HG03159 (cell line): ENCODE results near the gene TRIM28.

Experiments
- ATAC-seq: cut with Tn5 transposase; IDR thresholded peaks from one replicate; pipeline ENCODE4 v1.9.1; 2021; ENCODE audit warnings: mild to moderate bottlenecking, moderate library complexity; ENCODE audit not compliant: unreplicated experiment

TRIM28 gene

DNA sequence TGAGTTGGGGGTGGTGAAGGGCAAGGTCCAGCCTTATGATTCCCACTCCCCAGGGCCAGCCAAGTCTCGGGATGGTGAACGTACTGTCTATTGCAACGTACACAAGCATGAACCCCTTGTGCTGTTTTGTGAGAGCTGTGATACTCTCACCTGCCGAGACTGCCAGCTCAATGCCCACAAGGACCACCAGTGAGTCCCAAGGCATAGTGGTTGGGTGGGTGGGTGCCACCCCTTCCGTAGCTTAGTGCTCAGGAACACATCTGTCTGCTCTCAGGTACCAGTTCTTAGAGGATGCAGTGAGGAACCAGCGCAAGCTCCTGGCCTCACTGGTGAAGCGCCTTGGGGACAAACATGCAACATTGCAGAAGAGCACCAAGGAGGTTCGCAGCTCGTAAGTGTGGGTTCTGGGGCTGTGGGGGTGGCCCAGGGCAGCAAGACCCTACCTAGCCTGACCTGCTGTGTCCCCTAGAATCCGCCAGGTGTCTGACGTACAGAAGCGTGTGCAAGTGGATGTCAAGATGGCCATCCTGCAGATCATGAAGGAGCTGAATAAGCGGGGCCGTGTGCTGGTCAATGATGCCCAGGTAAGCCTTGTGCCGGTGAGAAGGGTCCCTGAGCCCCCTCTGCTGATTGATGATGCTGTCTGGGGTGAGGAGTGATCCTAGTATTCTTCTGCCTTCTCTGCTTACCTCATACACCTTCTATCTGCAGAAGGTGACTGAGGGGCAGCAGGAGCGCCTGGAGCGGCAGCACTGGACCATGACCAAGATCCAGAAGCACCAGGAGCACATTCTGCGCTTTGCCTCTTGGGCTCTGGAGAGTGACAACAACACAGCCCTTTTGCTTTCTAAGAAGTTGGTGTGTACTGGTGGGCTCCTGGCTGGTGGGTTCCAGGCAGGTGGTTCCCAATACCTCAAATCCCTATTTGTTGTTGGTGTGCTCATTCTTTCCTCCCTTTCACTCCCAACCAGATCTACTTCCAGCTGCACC, 3.8 kb downstream of the TRIM28 start:
- no peak for ATAC-seq

- ATAC-seq: no peak
These were observed 5.2 kb downstream of the TRIM28 start for GRCh38 chr19:58548859-58549663.

GRCh38 chr19:58549664-58550361, 5.9 kb downstream of the TRIM28 start:
- no peak for ATAC-seq

- no peak for ATAC-seq
These were observed 6.7 kb downstream of the TRIM28 start for GRCh38 chr19:58550362-58551122.

- no peak for ATAC-seq
These were observed 7.2 kb downstream of the TRIM28 start for GRCh38 chr19:58551123-58551497.

GRCh38 chr19:58551577-58552471, 8.0 kb downstream of the TRIM28 start:
- no peak for ATAC-seq

DNA sequence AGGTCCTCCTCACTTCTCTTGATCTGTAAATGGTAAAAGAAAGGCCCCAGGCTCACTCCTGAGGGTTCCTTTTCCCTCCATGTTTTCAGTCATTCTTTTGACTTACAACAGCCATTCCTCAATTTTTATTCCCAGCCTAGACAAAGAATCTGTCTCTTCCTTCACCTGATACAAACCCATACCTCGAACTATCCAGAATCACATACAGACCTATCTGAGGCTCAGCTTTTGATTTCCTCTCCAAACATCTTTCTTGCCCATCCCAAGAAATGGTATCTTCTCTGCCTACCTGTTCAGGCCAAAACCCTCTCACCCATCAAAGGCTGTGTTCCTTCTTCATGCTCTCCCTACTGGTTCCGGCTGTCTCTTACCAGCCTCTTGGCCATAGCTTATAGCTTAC, 8.8 kb downstream of the TRIM28 start:
- no peak for ATAC-seq

GRCh38 chr19:58553799-58554493, 10.1 kb downstream of the TRIM28 start:
- no peak for ATAC-seq

DNA sequence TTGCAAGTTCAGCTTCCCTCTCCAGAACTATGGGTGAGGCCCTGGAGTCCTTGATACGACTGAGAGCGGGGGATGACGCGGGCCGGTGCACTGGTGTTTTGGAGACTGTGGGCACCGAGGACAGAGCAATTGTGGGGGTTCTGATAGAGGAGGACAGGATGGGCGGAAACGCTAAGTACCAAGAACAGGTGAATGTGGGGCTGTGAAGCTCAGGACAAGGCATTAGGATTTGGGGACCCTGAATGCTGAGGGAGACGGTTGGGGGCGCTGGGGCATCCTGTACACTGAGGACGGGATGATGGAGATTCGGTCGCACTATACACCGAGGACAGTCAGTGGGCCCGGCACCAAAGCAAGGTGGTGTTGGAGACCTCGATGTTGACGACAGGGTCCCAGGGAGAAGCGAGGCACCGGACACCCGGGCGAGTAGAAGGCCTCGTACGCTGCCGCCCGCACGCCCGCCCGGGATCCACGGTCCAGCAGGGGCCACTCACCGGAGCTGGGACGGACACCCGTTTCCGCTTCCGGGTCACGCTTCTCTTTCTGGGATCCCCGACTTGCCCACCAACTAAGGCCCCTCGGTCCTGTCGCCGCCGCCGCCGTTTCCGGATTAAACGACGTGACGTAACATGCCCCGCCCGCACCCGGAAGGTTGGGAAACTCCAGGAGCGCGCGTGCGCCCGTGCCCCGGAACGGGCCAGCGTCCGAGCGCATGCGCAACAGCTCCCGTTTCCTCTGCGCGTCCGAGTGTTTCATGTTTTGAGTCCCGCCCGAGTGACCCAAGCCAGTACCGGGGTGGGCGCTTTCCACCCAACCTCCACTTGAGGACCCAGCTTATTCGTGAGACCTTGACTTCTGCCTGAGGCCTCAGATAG, 10.9 kb downstream of the TRIM28 start, which contains the start of gene CHMP2A:
CHMP2A (minus strand) TSS at position 612 of the 875 bp plus-strand sequence. CDS start 893 bp downstream, outside the sequence.
- peak; percentile 35 for ATAC-seq

- no peak for ATAC-seq
These were observed 11.6 kb downstream of the TRIM28 start for GRCh38 chr19:58555369-58555885.

DNA sequence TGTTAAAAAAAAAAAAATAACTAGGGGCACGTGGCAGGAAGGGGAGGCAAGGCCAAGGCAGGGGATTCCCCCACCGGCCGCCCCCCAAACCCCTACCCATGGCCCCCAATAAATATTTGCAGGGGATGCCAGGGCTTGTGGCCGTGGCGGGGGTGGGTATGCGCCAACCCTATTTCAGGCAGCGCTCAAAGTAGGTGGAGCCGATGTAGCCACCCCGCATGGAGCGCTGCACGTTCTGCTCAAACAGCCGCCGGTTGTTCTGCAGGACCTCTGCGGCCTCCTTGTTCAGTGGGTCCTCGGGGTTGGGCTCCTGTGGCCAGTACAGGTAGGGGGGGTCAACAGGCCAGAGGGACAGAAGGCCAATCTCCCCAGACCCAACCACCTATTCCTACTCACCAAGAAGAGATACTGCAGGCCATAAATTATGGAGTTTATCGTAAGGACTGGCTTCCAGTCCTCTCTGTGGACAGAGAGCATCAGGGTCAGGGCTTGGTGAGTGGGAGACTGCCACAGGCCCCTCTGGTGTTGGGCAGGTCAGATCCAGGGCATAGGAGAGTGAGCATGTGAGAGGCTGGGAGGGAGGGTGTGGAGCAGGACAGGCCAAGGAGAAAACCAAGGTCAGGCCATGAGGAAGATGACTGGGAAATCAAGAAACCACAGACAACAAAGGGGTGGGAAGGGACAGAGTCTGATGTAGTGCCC, 12.2 kb downstream of the TRIM28 start:
- no peak for ATAC-seq

DNA sequence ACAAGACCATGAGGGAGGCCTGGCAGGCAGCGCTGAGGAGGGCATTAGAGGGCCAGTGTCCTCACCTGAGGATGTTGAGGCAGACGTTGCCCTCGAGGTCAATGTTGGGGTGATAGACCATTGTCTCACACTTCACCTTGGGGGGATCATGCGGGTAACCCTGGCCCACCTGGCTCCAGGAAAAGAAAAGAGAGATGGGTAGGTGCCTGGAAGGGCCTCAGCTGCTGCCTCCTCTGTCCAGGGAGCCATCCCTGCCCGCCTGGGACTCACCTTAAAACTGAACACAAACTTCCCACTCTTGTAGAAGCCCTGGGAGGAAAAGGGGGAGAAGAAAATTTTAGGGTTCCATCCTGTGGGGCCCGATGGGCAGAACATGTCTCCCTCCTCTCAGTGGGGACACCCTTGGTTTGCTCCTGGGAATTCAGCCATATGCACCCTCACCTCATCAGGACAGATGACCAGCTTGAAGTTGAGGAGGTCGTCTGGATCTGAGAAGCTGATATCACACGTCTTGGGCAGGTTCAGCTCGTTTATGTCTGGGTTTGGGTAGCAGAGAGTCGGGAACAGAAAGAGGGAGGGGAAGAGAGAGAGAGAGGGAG, 12.9 kb downstream of the TRIM28 start:
- no peak for ATAC-seq

GRCh38 chr19:58557221-58558065, 13.6 kb downstream of the TRIM28 start:
- no peak for ATAC-seq

DNA sequence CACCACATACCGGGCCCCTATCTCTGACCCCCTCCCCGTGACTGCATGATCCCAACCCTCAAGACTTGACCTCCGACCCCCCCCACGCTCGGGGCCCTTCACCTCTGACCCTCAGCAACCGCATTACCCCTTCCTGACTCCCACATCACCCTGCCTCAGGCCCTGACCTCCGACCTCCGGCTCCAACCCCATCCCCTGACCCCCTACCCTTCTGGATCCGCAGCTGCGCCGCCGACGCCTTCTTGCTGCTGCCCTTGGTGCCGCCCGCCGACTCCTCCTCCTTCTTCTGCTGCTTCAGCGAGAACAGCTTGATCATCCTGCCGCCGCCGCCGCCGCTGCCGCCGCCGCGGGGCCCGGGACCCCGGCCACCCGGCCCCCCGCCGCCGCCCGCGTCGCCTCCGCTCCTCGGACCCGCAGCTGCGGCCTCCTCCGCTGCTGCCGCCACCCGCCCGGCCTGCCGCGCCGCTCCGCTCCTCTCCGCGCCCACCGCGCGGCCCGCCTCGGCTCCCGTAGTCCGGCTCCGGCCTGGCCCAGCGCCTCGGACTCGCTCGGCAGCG, 14.3 kb downstream of the TRIM28 start, which contains the start of gene UBE2M:
UBE2M (minus strand) TSS at position 546 of the 557 bp plus-strand sequence; CDS start at position 316, 230 bp downstream.
- ATAC-seq: no peak

DNA sequence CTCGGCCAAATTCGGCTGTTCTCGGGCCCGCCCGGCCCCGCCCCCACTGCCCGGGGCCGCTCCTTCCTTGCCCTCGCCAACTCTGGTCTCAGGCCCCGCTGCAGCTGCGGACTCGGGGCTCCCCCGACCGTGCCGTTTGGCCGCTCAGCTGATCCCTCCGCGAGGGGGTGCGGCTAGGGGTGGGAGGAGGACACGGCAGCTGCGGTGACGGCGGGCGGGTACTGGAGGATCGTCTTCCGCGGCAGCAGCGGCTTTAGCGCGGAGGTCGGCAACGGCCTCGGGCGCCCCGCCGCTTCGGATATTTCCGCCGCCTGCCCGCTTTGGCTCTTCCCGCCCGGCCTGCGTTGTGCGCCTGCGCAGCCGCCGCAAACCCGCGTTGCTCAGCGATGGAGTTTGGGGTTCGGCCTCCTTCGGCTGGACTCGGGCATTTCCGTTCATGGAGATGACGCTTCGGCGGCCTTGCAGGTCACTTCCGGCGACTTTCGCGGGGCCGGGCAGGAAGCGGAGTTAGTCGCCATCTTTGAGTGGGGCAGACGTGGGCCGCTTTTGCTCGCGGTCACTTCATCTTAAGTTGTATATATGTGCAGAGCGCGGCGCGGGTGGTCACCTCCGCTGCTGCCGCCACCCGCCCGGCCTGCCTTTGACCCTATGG, 14.9 kb downstream of the TRIM28 start:
- ATAC-seq: peak; percentile 50
